ENCODE measurements around the gene FADS3. TPM values are rescaled to one million over a fixed set of nuclear protein-coding genes. Genes with fewer than 3 reads are reported as not detected.

FADS3 gene
- total RNA-seq, 1 experiment from 2014 or later: 50.0 TPM

- TF ChIP-seq, protein P1, sequence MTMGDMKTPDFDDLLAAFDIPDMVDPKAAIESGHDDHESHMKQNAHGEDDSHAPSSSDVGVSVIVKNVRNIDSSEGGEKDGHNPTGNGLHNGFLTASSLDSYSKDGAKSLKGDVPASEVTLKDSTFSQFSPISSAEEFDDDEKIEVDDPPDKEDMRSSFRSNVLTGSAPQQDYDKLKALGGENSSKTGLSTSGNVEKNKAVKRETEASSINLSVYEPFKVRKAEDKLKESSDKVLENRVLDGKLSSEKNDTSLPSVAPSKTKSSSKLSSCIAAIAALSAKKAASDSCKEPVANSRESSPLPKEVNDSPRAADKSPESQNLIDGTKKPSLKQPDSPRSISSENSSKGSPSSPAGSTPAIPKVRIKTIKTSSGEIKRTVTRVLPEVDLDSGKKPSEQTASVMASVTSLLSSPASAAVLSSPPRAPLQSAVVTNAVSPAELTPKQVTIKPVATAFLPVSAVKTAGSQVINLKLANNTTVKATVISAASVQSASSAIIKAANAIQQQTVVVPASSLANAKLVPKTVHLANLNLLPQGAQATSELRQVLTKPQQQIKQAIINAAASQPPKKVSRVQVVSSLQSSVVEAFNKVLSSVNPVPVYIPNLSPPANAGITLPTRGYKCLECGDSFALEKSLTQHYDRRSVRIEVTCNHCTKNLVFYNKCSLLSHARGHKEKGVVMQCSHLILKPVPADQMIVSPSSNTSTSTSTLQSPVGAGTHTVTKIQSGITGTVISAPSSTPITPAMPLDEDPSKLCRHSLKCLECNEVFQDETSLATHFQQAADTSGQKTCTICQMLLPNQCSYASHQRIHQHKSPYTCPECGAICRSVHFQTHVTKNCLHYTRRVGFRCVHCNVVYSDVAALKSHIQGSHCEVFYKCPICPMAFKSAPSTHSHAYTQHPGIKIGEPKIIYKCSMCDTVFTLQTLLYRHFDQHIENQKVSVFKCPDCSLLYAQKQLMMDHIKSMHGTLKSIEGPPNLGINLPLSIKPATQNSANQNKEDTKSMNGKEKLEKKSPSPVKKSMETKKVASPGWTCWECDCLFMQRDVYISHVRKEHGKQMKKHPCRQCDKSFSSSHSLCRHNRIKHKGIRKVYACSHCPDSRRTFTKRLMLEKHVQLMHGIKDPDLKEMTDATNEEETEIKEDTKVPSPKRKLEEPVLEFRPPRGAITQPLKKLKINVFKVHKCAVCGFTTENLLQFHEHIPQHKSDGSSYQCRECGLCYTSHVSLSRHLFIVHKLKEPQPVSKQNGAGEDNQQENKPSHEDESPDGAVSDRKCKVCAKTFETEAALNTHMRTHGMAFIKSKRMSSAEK (CRISPR knock-in tag; IDR thresholded peaks at IDR 0.05; ENCODE audit: borderline replicate concordance): peak; percentile 66; the same call in 1 of the 2 replicates
- TF ChIP-seq, protein P2, sequence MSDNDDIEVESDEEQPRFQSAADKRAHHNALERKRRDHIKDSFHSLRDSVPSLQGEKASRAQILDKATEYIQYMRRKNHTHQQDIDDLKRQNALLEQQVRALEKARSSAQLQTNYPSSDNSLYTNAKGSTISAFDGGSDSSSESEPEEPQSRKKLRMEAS (CRISPR knock-in tag; IDR thresholded peaks at IDR 0.05): peak; percentile 10
- TF ChIP-seq ZNF232 (CRISPR knock-in tag; IDR thresholded peaks at IDR 0.05): no peak; the same call in 1 of the 2 replicates
- peak; percentile 57 for TF ChIP-seq SP1 (CRISPR knock-in tag; conservative IDR thresholded peaks at IDR 0.05)
- TF ChIP-seq TCF7 (CRISPR knock-in tag; IDR thresholded peaks at IDR 0.05; ENCODE audit: low read depth): 0 out of 2 replicates have a peak, but pooled peaks have one; percentile 46
- no peak for TF ChIP-seq CBFB (CRISPR knock-in tag; IDR thresholded peaks at IDR 0.05; ENCODE audit: low read depth)
- TF ChIP-seq ZNF396 (CRISPR knock-in tag; IDR thresholded peaks at IDR 0.05; ENCODE audit: borderline replicate concordance): no peak
- TF ChIP-seq ZNF317 (CRISPR knock-in tag; IDR thresholded peaks at IDR 0.05; ENCODE audit: borderline replicate concordance, low read depth): no peak; the same call in 1 of the 2 replicates
- peak; percentile 63; the same call in 1 of the 2 replicates for TF ChIP-seq HMGXB4 (CRISPR knock-in tag; IDR thresholded peaks at IDR 0.05)
- peak; percentile 47; the same call in 1 of the 2 replicates for TF ChIP-seq NFYB (CRISPR knock-in tag; conservative IDR thresholded peaks at IDR 0.05; ENCODE audit: low read depth)
- peak; percentile 29 for TF ChIP-seq FOXP4 (CRISPR knock-in tag; IDR thresholded peaks at IDR 0.05)
- peak; percentile 13 for TF ChIP-seq SMAD3 (CRISPR knock-in tag; IDR thresholded peaks at IDR 0.05; ENCODE audit: borderline replicate concordance)
- peak; percentile 50; the same call in 1 of the 2 replicates for TF ChIP-seq ZNF219 (CRISPR knock-in tag; IDR thresholded peaks at IDR 0.05; ENCODE audit: borderline replicate concordance)
- peak; percentile 49; the same call in 1 of the 2 replicates for TF ChIP-seq ZNF416 (CRISPR knock-in tag; IDR thresholded peaks at IDR 0.05)
- 0 out of 2 replicates have a peak, but pooled peaks have one; percentile 37 for TF ChIP-seq ZBTB43 (CRISPR knock-in tag; IDR thresholded peaks at IDR 0.05)
- TF ChIP-seq, protein P3, sequence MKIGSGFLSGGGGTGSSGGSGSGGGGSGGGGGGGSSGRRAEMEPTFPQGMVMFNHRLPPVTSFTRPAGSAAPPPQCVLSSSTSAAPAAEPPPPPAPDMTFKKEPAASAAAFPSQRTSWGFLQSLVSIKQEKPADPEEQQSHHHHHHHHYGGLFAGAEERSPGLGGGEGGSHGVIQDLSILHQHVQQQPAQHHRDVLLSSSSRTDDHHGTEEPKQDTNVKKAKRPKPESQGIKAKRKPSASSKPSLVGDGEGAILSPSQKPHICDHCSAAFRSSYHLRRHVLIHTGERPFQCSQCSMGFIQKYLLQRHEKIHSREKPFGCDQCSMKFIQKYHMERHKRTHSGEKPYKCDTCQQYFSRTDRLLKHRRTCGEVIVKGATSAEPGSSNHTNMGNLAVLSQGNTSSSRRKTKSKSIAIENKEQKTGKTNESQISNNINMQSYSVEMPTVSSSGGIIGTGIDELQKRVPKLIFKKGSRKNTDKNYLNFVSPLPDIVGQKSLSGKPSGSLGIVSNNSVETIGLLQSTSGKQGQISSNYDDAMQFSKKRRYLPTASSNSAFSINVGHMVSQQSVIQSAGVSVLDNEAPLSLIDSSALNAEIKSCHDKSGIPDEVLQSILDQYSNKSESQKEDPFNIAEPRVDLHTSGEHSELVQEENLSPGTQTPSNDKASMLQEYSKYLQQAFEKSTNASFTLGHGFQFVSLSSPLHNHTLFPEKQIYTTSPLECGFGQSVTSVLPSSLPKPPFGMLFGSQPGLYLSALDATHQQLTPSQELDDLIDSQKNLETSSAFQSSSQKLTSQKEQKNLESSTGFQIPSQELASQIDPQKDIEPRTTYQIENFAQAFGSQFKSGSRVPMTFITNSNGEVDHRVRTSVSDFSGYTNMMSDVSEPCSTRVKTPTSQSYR (CRISPR knock-in tag; IDR thresholded peaks at IDR 0.05): peak; percentile 72
- TF ChIP-seq OVOL2 (CRISPR knock-in tag; IDR thresholded peaks at IDR 0.05; ENCODE audit: borderline replicate concordance): no peak
- no peak for TF ChIP-seq NR1H2 (CRISPR knock-in tag; IDR thresholded peaks at IDR 0.05)
- no peak for TF ChIP-seq ATF6 (CRISPR knock-in tag; IDR thresholded peaks at IDR 0.05)
- TF ChIP-seq, protein P4, sequence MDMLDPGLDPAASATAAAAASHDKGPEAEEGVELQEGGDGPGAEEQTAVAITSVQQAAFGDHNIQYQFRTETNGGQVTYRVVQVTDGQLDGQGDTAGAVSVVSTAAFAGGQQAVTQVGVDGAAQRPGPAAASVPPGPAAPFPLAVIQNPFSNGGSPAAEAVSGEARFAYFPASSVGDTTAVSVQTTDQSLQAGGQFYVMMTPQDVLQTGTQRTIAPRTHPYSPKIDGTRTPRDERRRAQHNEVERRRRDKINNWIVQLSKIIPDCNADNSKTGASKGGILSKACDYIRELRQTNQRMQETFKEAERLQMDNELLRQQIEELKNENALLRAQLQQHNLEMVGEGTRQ (CRISPR knock-in tag; IDR thresholded peaks at IDR 0.05): peak; percentile 27; the same call in 1 of the 2 replicates
Observed at GRCh38 chr11:61827571-61828378, 63.6 kb downstream of the FADS3 start, which contains the start of gene FADS2 (continued).
